Measurements from ENCODE around the gene PRIM2.

- TF ChIP-seq CTCF (IDR thresholded peaks at IDR 0.05) (no peak), POLR2AphosphoS5 (IDR thresholded peaks at IDR 0.05) (no peak)
These were observed 151.6 kb downstream of the PRIM2 start for GRCh38 chr6:57469072-57469471.
